Astrocyte (in vitro differentiated cells and primary cell): ENCODE data around the gene PCSK5. TPM values are rescaled to one million over a fixed set of nuclear protein-coding genes. Genes with fewer than 3 reads are reported as not detected.

Experiments
- DNase-seq: peaks from one replicate; pipeline ENCODE4 v3.0.0-alpha.2; 2010; ENCODE audit warnings: low read depth
- FAIRE-seq: peaks from 2 replicates; lab custom pipeline; 2011; peaks lifted over from hg19 to GRCh38; lab: Jason Lieb, UNC
- H2AFZ ChIP-seq: 2 replicates; pipeline ENCODE4 v1.6.0; 2012; ENCODE audit warnings: low read depth, low read length, inconsistent platforms
- H3K27ac ChIP-seq: 2 replicates; pipeline ENCODE4 v1.5.1; 2011; ENCODE audit warnings: low read depth, low read length, inconsistent platforms
- H3K27me3 ChIP-seq: 2 replicates; pipeline ENCODE4 v1.6.0; 2011; ENCODE audit warnings: low read length, inconsistent platforms; ENCODE audit not compliant: insufficient read depth
- H3K36me3 ChIP-seq: 2 replicates; pipeline ENCODE4 v1.5.1; 2011; ENCODE audit warnings: low read length, inconsistent platforms; ENCODE audit not compliant: insufficient read depth
- H3K4me1 ChIP-seq: 2 replicates; pipeline ENCODE4 v1.5.1; 2011; ENCODE audit warnings: low read length, inconsistent platforms; ENCODE audit not compliant: insufficient read depth
- H3K4me2 ChIP-seq: 2 replicates; pipeline ENCODE4 v1.6.0; 2012; ENCODE audit warnings: low read length, inconsistent platforms
- H3K4me3 ChIP-seq: 2 replicates; pipeline ENCODE4 v1.5.1; 2011; ENCODE audit warnings: low read depth, mild to moderate bottlenecking, low read length, inconsistent platforms; ENCODE audit not compliant: insufficient read depth
- H3K79me2 ChIP-seq: 2 replicates; pipeline ENCODE4 v1.6.0; 2012; ENCODE audit warnings: mild to moderate bottlenecking, low read length, inconsistent platforms; ENCODE audit not compliant: insufficient read depth
- H3K9ac ChIP-seq: 2 replicates; pipeline ENCODE4 v1.6.0; 2012; ENCODE audit warnings: mild to moderate bottlenecking, low read length, inconsistent platforms
- H3K9me3 ChIP-seq: 2 replicates; pipeline ENCODE4 v1.5.1; 2012; ENCODE audit warnings: low read depth, mild to moderate bottlenecking, low read length, inconsistent platforms; ENCODE audit not compliant: insufficient read depth
- H4K20me1 ChIP-seq: 2 replicates; pipeline ENCODE4 v1.6.0; 2012; ENCODE audit warnings: low read length, inconsistent platforms; ENCODE audit not compliant: insufficient read depth
- H3K27ac Mint-ChIP-seq: one replicate; pipeline ENCODE4 v1.8.0; 2021; ENCODE audit warnings: mild to moderate bottlenecking, mixed read lengths; ENCODE audit not compliant: unreplicated experiment
- H3K27me3 Mint-ChIP-seq: one replicate; pipeline ENCODE4 v1.8.0; 2021; ENCODE audit warnings: low read depth, mixed read lengths; ENCODE audit not compliant: unreplicated experiment
- H3K36me3 Mint-ChIP-seq: one replicate; pipeline ENCODE4 v1.8.0; 2021; ENCODE audit warnings: low read depth, mixed read lengths; ENCODE audit not compliant: unreplicated experiment
- H3K4me1 Mint-ChIP-seq: one replicate; pipeline ENCODE4 v1.8.0; 2021; ENCODE audit warnings: low read depth, mixed read lengths; ENCODE audit not compliant: unreplicated experiment
- H3K4me3 Mint-ChIP-seq: one replicate; pipeline ENCODE4 v1.8.0; 2021; ENCODE audit warnings: mild to moderate bottlenecking, moderate library complexity, mixed read lengths; ENCODE audit not compliant: unreplicated experiment
- H3K9me3 Mint-ChIP-seq: one replicate; pipeline ENCODE4 v1.8.0; 2021; ENCODE audit warnings: mild to moderate bottlenecking, mixed read lengths; ENCODE audit not compliant: unreplicated experiment
- EZH2 ChIP-seq: IDR thresholded peaks from 2 replicates; pipeline ENCODE4 v1.6.1; 2012; ENCODE audit warnings: mild to moderate bottlenecking, low read length, inconsistent platforms; ENCODE audit not compliant: insufficient read depth
- total RNA-seq: library from RNA; stranded (reverse); gene quantifications from 2 replicates; pipeline ENCODE4 v1.2.1, GENCODE V29; 2021
- TF ChIP-seq, protein P1 (sequence below): IDR thresholded peaks from 2 replicates; pipeline ENCODE4 v1.5.1; 2011; ENCODE audit warnings: low read depth, mild to moderate bottlenecking, inconsistent platforms, low read length, moderate library complexity; ENCODE audit not compliant: insufficient read depth

PCSK5 gene
- total RNA-seq, 1 donor from 2014 or later, result 13.1 TPM

- no peak overlapping the region for H3K4me2 ChIP-seq
- no peak overlapping the region for H3K4me3 ChIP-seq
- no peaks in the 10 kb centered on the region for H3K79me2 ChIP-seq
- H4K20me1 ChIP-seq, result no peaks in the 10 kb centered on the region
- Mint-ChIP-seq H3K36me3 (no peaks in the 10 kb centered on the region), H3K9me3 (no peaks in the 10 kb centered on the region), H3K27ac (no peak overlapping the region), H3K4me1 (peaks cover 4% of the 10 kb centered on the region), H3K4me3 (no peak overlapping the region), H3K27me3 (no peaks in the 10 kb centered on the region)
- H3K9ac ChIP-seq, result no peak overlapping the region
- no peak overlapping the region for H2AFZ ChIP-seq
- FAIRE-seq, result no peak
- H3K4me1 ChIP-seq, result no peaks in the 10 kb centered on the region
- H3K9me3 ChIP-seq, result no peaks in the 10 kb centered on the region
- TF ChIP-seq EZH2, result no peak
- TF ChIP-seq, protein P1, sequence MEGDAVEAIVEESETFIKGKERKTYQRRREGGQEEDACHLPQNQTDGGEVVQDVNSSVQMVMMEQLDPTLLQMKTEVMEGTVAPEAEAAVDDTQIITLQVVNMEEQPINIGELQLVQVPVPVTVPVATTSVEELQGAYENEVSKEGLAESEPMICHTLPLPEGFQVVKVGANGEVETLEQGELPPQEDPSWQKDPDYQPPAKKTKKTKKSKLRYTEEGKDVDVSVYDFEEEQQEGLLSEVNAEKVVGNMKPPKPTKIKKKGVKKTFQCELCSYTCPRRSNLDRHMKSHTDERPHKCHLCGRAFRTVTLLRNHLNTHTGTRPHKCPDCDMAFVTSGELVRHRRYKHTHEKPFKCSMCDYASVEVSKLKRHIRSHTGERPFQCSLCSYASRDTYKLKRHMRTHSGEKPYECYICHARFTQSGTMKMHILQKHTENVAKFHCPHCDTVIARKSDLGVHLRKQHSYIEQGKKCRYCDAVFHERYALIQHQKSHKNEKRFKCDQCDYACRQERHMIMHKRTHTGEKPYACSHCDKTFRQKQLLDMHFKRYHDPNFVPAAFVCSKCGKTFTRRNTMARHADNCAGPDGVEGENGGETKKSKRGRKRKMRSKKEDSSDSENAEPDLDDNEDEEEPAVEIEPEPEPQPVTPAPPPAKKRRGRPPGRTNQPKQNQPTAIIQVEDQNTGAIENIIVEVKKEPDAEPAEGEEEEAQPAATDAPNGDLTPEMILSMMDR, result no peak
- no peaks in the 10 kb centered on the region for H3K27me3 ChIP-seq
- no peaks in the 10 kb centered on the region for H3K36me3 ChIP-seq
- H3K27ac ChIP-seq, result no peak overlapping the region
- no peak for DNase-seq
Observed at GRCh38 chr9:76247426-76247825, 357.0 kb downstream of the PCSK5 start.

- Histone ChIP-seq H3K9ac (no peak overlapping the region), H3K9me3 (no peaks in the 10 kb centered on the region), H3K27me3 (peaks cover 3% of the 10 kb centered on the region), H3K4me3 (no peak overlapping the region), H4K20me1 (no peaks in the 10 kb centered on the region), H2AFZ (no peak overlapping the region), H3K79me2 (no peaks in the 10 kb centered on the region), H3K36me3 (no peaks in the 10 kb centered on the region), H3K4me1 (no peaks in the 10 kb centered on the region), H3K27ac (no peak overlapping the region), H3K4me2 (no peak overlapping the region)
- no peak overlapping the region for H3K4me3 Mint-ChIP-seq
- FAIRE-seq, result no peak
- no peaks in the 10 kb centered on the region for H3K9me3 Mint-ChIP-seq
- DNase-seq, result no peak
- H3K36me3 Mint-ChIP-seq, result no peaks in the 10 kb centered on the region
- peaks cover 4% of the 10 kb centered on the region for H3K4me1 Mint-ChIP-seq
- no peaks in the 10 kb centered on the region for H3K27me3 Mint-ChIP-seq
- TF ChIP-seq, protein P1, result no peak
- no peak for TF ChIP-seq EZH2
- H3K27ac Mint-ChIP-seq, result no peak overlapping the region
Observed at GRCh38 chr9:76249309-76249708, 358.8 kb downstream of the PCSK5 start.

DNA sequence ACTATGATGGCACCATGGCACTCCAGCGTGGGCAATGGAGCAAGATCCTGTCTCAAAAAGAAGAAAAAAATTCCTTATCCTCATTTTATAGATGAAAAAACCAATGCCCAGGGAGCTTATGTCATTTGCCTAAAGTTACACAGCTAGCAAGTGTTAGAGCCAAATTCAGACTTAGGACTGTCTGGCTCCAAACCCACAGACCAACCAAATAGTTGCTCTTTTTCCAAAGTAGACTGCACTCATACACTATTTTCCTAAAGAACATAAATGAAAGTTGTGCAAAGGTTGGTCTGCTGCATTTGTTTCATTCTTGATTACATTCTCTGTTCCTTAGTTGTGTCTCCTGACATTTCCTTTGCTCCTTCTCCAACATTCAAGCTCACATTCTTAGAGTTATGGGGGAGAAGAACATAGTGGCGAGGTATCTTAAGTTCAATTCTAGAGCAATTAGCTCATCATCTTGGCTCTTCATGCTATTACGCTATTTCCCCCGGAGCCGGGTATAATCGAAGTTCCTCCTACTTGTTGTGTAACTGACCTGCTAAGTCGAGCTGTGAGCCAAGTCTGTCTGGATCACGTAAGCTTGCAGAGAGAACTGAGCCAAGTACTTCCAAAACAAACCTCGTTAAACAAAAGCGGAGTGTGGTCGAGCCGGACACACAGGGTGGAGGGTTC, 365.4 kb downstream of the PCSK5 start:
- Mint-ChIP-seq H3K36me3 (no peaks in the 10 kb centered on the region), H3K27me3 (peaks cover 14% of the 10 kb centered on the region), H3K27ac (no peak overlapping the region), H3K4me1 (no peaks in the 10 kb centered on the region), H3K4me3 (no peak overlapping the region), H3K9me3 (no peaks in the 10 kb centered on the region)
- no peak overlapping the region for H3K4me3 ChIP-seq
- peak overlapping the region; percentile 53 for H3K4me2 ChIP-seq
- TF ChIP-seq, protein P1, result no peak
- no peak for TF ChIP-seq EZH2
- H3K4me1 ChIP-seq, result no peaks in the 10 kb centered on the region
- peak overlapping the region; percentile 23 for H2AFZ ChIP-seq
- FAIRE-seq, result no peak
- peaks cover 3% of the 10 kb centered on the region for H3K27me3 ChIP-seq
- H3K9ac ChIP-seq, result no peak overlapping the region
- peak overlapping the region; percentile 55 for H3K27ac ChIP-seq
- no peaks in the 10 kb centered on the region for H3K79me2 ChIP-seq
- no peaks in the 10 kb centered on the region for H4K20me1 ChIP-seq
- H3K36me3 ChIP-seq, result no peaks in the 10 kb centered on the region
- DNase-seq, result peak; percentile 98
- H3K9me3 ChIP-seq, result no peaks in the 10 kb centered on the region
